ENCODE results near the gene SCN5A.

The SCN5A gene

DNA sequence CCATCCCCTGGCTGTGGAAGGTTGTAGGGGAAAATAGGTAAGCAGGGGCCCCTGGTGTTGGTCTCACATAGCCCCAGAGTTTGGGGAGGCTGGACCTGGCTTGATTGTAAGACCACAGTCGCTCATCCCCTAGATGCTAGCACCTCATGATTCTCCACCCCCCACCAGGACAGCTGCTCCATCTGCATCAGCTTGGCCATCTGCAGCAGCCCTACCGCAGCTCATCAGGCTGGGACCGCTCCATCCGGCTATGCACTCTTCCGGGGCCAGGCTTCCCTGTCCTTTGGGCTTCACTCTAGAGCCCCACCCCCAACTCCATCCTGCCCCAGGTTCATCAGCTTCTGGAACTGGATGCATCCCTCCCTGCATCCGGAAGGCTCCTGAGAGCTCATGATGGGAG lies 12.6 kb downstream of the SCN5A start:
- Mint-ChIP-seq H3K27ac (no peak overlapping the region), H3K4me3 (no peak overlapping the region), H3K4me1 (peaks cover 16% of the 10 kb centered on the region), H3K27me3 (ENCODE audit: low read depth, poor library complexity) (peaks cover 30% of the 10 kb centered on the region), H3K36me3 (ENCODE audit: low read depth) (no peaks in the 10 kb centered on the region), H3K9me3 (no peaks in the 10 kb centered on the region)
- no peak for DNase-seq
- TF ChIP-seq, protein P1, sequence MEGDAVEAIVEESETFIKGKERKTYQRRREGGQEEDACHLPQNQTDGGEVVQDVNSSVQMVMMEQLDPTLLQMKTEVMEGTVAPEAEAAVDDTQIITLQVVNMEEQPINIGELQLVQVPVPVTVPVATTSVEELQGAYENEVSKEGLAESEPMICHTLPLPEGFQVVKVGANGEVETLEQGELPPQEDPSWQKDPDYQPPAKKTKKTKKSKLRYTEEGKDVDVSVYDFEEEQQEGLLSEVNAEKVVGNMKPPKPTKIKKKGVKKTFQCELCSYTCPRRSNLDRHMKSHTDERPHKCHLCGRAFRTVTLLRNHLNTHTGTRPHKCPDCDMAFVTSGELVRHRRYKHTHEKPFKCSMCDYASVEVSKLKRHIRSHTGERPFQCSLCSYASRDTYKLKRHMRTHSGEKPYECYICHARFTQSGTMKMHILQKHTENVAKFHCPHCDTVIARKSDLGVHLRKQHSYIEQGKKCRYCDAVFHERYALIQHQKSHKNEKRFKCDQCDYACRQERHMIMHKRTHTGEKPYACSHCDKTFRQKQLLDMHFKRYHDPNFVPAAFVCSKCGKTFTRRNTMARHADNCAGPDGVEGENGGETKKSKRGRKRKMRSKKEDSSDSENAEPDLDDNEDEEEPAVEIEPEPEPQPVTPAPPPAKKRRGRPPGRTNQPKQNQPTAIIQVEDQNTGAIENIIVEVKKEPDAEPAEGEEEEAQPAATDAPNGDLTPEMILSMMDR (IDR thresholded peaks at IDR 0.05), result no peak

GRCh38 chr3:38636464-38636863 lies 13.0 kb downstream of the SCN5A start:
- H3K4me1 Mint-ChIP-seq, result peaks cover 20% of the 10 kb centered on the region
- H3K27ac Mint-ChIP-seq, result no peak overlapping the region
- DNase-seq, result no peak
- TF ChIP-seq, protein P1 (IDR thresholded peaks at IDR 0.05), result no peak
- no peaks in the 10 kb centered on the region for H3K9me3 Mint-ChIP-seq
- no peaks in the 10 kb centered on the region for H3K36me3 Mint-ChIP-seq (ENCODE audit: low read depth)
- no peak overlapping the region for H3K4me3 Mint-ChIP-seq
- peaks cover 32% of the 10 kb centered on the region for H3K27me3 Mint-ChIP-seq (ENCODE audit: low read depth, poor library complexity)

GRCh38 chr3:38634111-38634510 lies 15.4 kb downstream of the SCN5A start:
- H3K27me3 Mint-ChIP-seq (ENCODE audit: low read depth, poor library complexity), result peaks cover 30% of the 10 kb centered on the region
- no peak for DNase-seq
- TF ChIP-seq, protein P1 (IDR thresholded peaks at IDR 0.05), result no peak
- H3K4me1 Mint-ChIP-seq, result peaks cover 29% of the 10 kb centered on the region
- H3K27ac Mint-ChIP-seq, result no peak overlapping the region
- no peaks in the 10 kb centered on the region for H3K9me3 Mint-ChIP-seq
- no peaks in the 10 kb centered on the region for H3K36me3 Mint-ChIP-seq (ENCODE audit: low read depth)
- no peak overlapping the region for H3K4me3 Mint-ChIP-seq

DNA sequence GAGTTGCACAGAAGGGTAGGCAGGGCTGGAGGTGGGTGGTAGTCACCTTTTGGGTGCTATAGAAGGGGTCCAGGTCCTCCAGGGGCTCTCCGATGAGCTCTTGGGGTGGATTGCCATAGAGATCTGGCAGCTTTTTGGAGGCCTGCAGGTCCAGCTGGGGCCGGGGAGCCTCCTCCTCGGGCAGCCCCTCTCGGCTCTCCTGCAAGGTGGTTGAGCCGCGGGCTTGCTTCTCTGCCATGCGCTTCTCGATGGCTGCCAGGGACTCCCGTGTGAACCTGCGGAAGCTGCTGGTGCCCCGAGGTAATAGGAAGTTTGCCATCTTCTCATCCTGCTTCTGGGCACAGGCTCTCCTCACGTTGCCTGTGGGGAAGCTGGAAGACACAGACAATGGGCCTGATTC lies 16.5 kb downstream of the SCN5A start:
- Mint-ChIP-seq H3K9me3 (no peaks in the 10 kb centered on the region), H3K27ac (no peak overlapping the region), H3K36me3 (ENCODE audit: low read depth) (no peaks in the 10 kb centered on the region), H3K4me3 (no peak overlapping the region), H3K4me1 (peaks cover 29% of the 10 kb centered on the region), H3K27me3 (ENCODE audit: low read depth, poor library complexity) (peaks cover 23% of the 10 kb centered on the region)
- TF ChIP-seq, protein P1 (IDR thresholded peaks at IDR 0.05), result no peak
- no peak for DNase-seq

GRCh38 chr3:38630606-38631005 lies 18.9 kb downstream of the SCN5A start:
- Mint-ChIP-seq H3K36me3 (ENCODE audit: low read depth) (no peaks in the 10 kb centered on the region), H3K9me3 (no peaks in the 10 kb centered on the region), H3K27me3 (ENCODE audit: low read depth, poor library complexity) (peaks cover 18% of the 10 kb centered on the region), H3K27ac (peak overlapping the region; percentile 30), H3K4me1 (peaks cover 22% of the 10 kb centered on the region), H3K4me3 (no peak overlapping the region)
- TF ChIP-seq, protein P1 (IDR thresholded peaks at IDR 0.05), result no peak
- DNase-seq, result no peak

DNA sequence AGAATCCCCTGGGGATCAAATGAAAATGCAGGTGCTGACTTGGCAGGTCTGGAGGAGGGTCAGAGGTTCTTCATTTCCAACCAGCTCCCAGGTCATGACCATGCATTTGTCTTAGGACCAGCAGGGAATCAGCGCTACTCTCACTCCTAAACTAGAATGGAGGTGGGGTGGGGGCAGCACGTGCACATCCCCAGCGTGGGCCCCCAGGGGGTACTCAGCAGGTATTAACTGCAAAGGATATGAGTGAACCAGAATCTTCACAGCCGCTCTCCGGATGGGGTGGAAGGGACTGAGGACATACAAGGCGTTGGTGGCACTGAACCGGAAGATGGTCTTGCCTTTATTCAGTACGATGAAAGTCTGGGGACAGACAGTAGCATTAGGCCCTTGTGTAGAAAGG lies 19.4 kb downstream of the SCN5A start:
- peaks cover 13% of the 10 kb centered on the region for H3K27me3 Mint-ChIP-seq (ENCODE audit: low read depth, poor library complexity)
- peak overlapping the region; percentile 30 for H3K27ac Mint-ChIP-seq
- no peaks in the 10 kb centered on the region for H3K9me3 Mint-ChIP-seq
- H3K4me3 Mint-ChIP-seq, result no peak overlapping the region
- TF ChIP-seq, protein P1 (IDR thresholded peaks at IDR 0.05), result no peak
- H3K36me3 Mint-ChIP-seq (ENCODE audit: low read depth), result no peaks in the 10 kb centered on the region
- peaks cover 22% of the 10 kb centered on the region for H3K4me1 Mint-ChIP-seq
- DNase-seq, result no peak
